ENCODE data around the gene SLC24A5. TPM values are rescaled to one million over a fixed set of nuclear protein-coding genes. Genes with fewer than 3 reads are reported as not detected.

Gene SLC24A5
- total RNA-seq, 1 donor from 2014 or later = not detected

DNA sequence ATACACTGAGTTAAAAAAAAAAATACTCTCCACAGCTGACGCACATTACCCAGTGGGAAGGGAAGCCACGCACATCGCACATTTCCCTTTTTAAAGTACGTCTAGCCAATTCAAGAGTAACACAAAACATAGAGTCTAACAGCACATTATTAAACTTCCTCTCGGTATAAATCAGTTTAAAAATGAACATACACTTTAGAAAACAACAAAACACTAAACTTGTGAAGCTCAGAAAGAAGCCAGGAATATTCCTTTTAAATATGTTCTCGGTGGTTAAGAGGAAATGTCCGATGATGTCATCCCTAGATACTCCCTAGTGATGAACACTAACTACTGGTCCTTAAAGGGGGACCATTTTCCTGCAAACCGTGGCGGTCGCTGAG, 56.6 kb downstream of the SLC24A5 start:
- peak; percentile 39 for ATAC-seq
- intact Hi-C loops (cut with DNase I) = no loop called here
- DNase-seq (ENCODE audit: missing footprints) = no peak

DNA sequence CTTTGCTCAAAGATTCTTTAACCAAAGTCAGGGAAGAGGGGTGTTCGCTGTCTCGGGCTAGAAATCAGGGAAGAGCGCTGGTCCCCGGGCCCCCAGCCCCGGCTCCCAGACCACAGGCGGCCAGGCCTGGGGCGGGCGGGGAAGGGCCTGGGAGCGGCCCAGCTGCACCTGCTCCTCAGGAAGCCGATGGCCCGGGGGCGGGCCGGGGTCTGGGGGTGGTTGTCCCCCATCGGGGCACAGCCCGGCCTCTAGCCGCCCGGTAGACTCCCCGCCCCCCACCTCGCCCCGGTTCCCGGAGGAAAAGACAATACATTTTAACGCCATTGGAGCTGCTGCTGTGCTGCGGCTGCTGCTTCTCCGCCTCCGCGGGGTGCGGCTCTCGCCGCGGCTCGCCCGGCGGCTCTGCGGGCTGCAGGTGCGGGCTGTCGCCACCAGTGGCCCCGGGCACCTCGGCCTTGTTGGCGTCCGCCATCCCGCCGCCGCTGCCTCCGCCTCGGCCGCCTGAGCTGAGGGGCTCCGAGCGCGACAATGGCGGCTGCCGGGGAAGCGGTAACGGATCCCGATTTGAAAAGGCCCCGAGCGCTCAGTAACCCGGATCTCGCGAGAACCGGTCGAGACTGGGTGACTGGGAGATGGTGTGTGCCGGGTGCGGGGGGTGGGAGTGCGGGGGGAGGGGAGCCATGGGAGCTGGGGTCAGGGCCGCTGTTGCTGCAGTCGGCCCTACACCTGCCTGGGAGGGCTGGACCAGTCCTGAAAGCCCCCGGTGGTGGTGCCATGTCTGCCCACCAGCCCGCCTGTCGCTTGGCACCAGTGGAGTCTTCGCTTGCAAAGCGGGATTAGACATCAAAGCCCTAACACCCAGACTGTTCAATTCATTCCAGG, 57.2 kb downstream of the SLC24A5 start, which contains the start of gene MYEF2:
Gene MYEF2 (minus strand): TSS at position 530 of the 882 bp plus-strand sequence. CDS start 58 bp downstream, at position 472.
- DNase-seq (ENCODE audit: missing footprints) (peak; percentile 74), ATAC-seq (peak; percentile 76)
- intact Hi-C loops (cut with DNase I) = no loop called here

DNA sequence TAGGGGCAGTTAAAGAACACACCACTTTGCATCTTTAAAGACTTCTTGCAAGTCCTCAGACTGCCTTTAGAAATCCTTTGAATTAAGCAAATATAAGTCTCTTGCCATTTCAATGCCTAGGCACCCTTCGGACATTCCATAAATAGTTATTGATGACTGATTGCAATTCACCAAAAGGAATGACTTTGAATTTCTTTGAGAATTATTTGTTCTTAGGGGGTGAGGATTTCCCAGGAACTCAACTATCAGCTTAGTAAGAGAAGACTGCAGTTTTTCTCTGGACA, 57.8 kb downstream of the SLC24A5 start:
- no peak for ATAC-seq
- DNase-seq (ENCODE audit: missing footprints) = no peak
- intact Hi-C loops (cut with DNase I) = no loop called here

DNA sequence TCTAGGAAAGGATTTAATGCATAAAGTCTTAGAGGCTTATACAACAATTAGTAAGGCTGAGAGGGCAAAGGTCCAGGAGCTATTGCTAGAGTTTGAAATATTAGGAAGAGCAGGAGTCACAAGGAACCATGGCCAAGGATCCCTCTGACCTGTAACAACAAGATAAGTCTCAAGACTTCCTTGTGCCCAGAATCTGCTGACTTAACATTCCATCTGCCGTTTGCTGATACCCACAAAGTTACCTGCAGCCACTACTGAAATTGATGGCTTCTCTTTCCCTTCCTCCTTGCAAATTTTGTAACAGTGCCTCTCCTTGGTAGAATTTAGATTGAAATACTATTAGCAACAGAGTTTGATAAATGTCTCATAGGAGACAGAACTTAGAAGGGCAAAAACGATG, 62.0 kb downstream of the SLC24A5 start:
- ATAC-seq (no peak), DNase-seq (ENCODE audit: missing footprints) (no peak)
- intact Hi-C loops (cut with DNase I) = no loop called here

DNA sequence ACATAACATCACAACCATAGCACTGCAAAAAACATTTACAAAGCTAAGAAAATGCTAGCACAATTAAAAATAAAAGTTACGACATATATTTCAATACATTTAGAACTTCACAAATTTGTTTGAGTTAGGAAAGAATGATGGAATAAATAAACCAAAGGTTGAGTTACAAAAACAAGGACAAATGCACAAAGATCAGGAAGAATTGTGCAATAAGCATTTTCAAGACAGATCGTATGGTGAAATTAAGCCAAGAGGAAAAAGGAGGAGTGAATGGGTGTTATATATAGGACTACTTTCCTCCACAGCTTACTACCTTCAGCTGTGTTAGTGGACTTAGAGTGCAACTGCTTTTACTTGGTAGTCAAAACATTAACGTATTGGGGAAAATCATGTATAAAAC, 64.7 kb downstream of the SLC24A5 start:
- DNase-seq (ENCODE audit: missing footprints) (no peak), ATAC-seq (no peak)
- intact Hi-C loops (cut with DNase I) = no loop called here

DNA sequence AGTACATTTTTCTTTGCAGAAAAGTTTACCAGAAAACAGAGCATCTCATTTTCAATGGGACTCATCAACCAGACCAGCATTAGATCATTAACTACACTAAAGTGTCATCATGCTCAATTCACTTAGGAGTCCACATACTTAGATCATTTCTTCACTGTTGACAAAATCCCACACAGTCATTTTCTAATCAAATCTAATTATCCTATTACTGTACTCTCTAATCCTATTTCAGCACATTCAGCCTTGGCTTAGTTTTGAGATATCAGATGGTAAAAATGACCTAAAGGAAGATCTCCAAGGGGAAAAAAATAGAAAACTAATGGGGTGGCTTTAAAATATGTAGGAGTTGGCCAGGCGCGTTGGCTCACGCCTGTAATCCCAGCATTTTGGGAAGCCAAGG, 65.5 kb downstream of the SLC24A5 start:
- ATAC-seq (no peak), DNase-seq (ENCODE audit: missing footprints) (no peak)
- intact Hi-C loops (cut with DNase I) = no loop called here

DNA sequence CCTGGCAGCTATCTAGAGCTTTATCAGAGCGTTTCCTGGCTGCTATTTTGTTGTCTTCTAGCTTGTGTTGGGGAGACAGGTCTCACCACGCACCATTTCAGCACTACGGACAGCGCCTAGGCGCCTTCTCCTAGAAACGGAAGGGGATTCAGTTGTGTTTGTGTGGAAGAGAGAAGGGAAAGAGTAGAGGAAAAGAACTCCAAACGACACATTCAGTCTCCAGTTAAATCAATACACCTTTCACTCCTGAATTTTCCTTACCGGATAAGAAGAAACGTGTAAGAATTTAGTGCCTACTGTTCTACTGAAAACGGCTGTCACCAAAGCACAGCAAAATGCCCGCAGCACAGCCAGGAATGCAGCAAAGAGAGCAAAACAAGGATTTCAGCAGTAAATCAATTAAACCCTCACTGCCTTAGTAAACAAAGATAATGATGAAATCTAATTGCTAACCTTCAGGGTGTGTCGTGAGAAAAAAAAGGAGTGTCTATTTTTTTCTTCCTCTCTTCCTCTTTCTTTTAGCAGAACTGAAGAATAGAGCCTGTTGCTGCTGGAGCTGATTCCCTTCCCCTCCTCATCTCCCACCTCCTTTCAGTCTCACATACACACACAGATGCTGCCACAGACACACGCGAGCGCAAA, 70.3 kb downstream of the SLC24A5 start:
- DNase-seq (ENCODE audit: missing footprints) (no peak), ATAC-seq (no peak)
- intact Hi-C loops (cut with DNase I) = no loop called here

DNA sequence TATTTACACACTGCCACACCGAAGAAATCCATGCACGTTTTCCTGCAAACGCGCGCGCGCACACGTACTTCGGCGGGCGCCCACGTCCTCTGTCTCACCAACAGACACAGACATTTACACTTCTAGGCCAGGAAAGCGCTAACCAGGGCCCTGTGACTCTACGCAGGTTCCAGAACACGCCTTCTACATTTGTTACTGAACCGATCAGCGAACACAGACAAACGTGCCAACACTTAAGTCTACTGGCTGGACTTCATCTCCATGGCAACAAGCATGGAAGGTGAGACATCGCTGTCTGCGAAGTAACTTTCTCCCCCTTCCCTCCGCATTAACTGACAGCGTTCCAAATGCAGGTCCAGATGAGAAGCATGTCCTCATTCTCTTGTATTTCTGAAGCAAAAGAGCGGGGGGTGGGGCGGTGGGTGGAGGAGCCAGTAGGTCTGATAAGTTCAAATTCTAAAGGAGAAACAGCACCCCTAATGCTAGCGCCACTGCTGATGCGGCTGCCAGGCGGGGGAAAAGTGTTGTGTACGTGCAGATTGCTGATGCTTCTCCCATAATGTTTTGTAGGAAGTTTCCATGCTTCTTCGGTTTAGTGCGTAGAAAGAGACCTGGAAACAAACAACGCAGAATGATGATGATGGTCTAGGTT, 70.9 kb downstream of the SLC24A5 start, which contains the start of gene CTXN2:
Gene CTXN2 (plus strand): TSS at position 92 of the 652 bp plus-strand sequence. CDS start 9,636 bp downstream, outside the sequence.
- DNase-seq (ENCODE audit: missing footprints) (no peak), ATAC-seq (no peak)
- intact Hi-C loops (cut with DNase I) = no loop called here

Other genes with a start within 250 kb of the SLC24A5 start
- 8.7 TPM for gene MYEF2, start 57.3 kb downstream of the SLC24A5 start, total RNA-seq
- gene CTXN2, start 70.7 kb downstream of the SLC24A5 start, total RNA-seq = not detected
- gene SLC12A1, start 85.3 kb downstream of the SLC24A5 start, total RNA-seq = not detected
- gene DUT, start 210.4 kb downstream of the SLC24A5 start, total RNA-seq = 86.5 TPM

Data from Right ventricle myocardium inferior (tissue), 1 donor.